Measurements from ENCODE around the gene A2M. TPM values are rescaled to one million over a fixed set of nuclear protein-coding genes. Genes with fewer than 3 reads are reported as not detected.

Gene A2M
- total and polyA plus RNA-seq, 2 of the 8 experiments (the other 6 are each of a cell fraction or from before 2014, with no cell fraction given) = 0.15 TPM; not detected in 1

- TF ChIP-seq CEBPB (IDR thresholded peaks at IDR 0.05; ENCODE audit: low read depth, low read length) (no peak), ZNF274 (IDR thresholded peaks at IDR 0.05; ENCODE audit: borderline replicate concordance, extremely low read depth, low read length) (no peak)
Measured at GRCh38 chr12:9050521-9051157, 65.1 kb downstream of the A2M start (continued).

All from H1 (cell line).